AG04449 (cell line): ENCODE measurements around the gene P3H2.

Source experiments
- CTCF ChIA-PET: fragments of 350-600 bp; formaldehyde crosslinking; extraction: SDS; loops from one replicate; lab custom pipeline; 2021; ENCODE audit warnings: antibody characterized with exemption; lab: Yijun Ruan, JAX
- POLR2A ChIA-PET: fragments of 400-600, 350-600 bp; formaldehyde crosslinking; extraction: SDS; loops from one replicate; lab custom pipeline; 2020; ENCODE audit warnings: antibody characterized with exemption, inconsistent platforms; lab: Yijun Ruan, JAX
- DNase-seq: peaks from one replicate; pipeline ENCODE4 v3.0.0-alpha.2; 2010; ENCODE audit warnings: low read depth, low spot score
- H3K4me3 ChIP-seq: 2 replicates; pipeline ENCODE4 v1.5.1; 2011; ENCODE audit warnings: low read depth, mild to moderate bottlenecking, control low read depth, low read length
- CTCF ChIP-seq: IDR thresholded peaks from one replicate; pipeline ENCODE4 v1.5.1; 2011; ENCODE audit warnings: mild to moderate bottlenecking, moderate library complexity, low read length, control low read depth, inconsistent platforms; ENCODE audit not compliant: insufficient read depth; ENCODE audit errors: missing control alignments

P3H2 gene

GRCh38 chr3:190059242-190059590, 61.5 kb downstream of the P3H2 start:
- no peak for TF ChIP-seq CTCF
- ChIA-PET CTCF (interaction anchor here (0.9 to 1.5 kb wide), 6 partner anchors 33 to 165 kb away, joined by 3 to 7 read pairs (median 3); partner anchors contain the start of gene P3H2), POLR2A (interaction anchor here (0.5 kb wide), 1 partner anchor 120 kb away, joined by 5 read pairs; no protein-coding TSS in a partner anchor)

GRCh38 chr3:190058521-190059241, 62.0 kb downstream of the P3H2 start:
- CTCF ChIA-PET = interaction anchor here (0.9 to 1.5 kb wide), 7 partner anchors 10 to 166 kb away, joined by 3 to 7 read pairs (median 3); partner anchors contain the start of gene P3H2
- POLR2A ChIA-PET = interaction anchor here (0.5 kb wide), 1 partner anchor 121 kb away, joined by 5 read pairs; no protein-coding TSS in a partner anchor
- DNase-seq = no peak
- H3K4me3 ChIP-seq = no peak overlapping the region
- TF ChIP-seq CTCF = no peak

More at GRCh38 chr3:190059242-190059590, 61.5 kb downstream of the P3H2 start:
- DNase-seq = no peak
- no peak overlapping the region for H3K4me3 ChIP-seq

GRCh38 chr3:190056742-190057141, 64.0 kb downstream of the P3H2 start:
- POLR2A ChIA-PET = no interaction called here
- CTCF ChIA-PET = interaction anchor here (1.4 to 1.7 kb wide), 2 partner anchors 46 to 64 kb away, joined by 4 to 6 read pairs; partner anchors contain the start of gene P3H2

GRCh38 chr3:190055773-190056172, 64.9 kb downstream of the P3H2 start:
- no peak for TF ChIP-seq CTCF
- DNase-seq = no peak
- ChIA-PET POLR2A (no interaction called here), CTCF (interaction anchor here (0.8 to 1.7 kb wide), 4 partner anchors 22 to 147 kb away, joined by 3 to 6 read pairs (median 4); partner anchors contain the start of gene P3H2)
- H3K4me3 ChIP-seq = no peak overlapping the region

More at GRCh38 chr3:190056742-190057141, 64.0 kb downstream of the P3H2 start:
- TF ChIP-seq CTCF = no peak
- DNase-seq = no peak
- no peak overlapping the region for H3K4me3 ChIP-seq

- ChIA-PET CTCF (interaction anchor here (0.7 to 1.7 kb wide), 7 partner anchors 9 to 67 kb away, joined by 3 to 8 read pairs (median 5); partner anchors contain the start of gene P3H2), POLR2A (interaction anchor here (1.2 kb wide), 1 partner anchor 29 kb away, joined by 3 read pairs; no protein-coding TSS in a partner anchor)
- no peak for DNase-seq
- no peak overlapping the region for H3K4me3 ChIP-seq
- no peak for TF ChIP-seq CTCF
Observed at GRCh38 chr3:190053919-190054672, 66.6 kb downstream of the P3H2 start.

GRCh38 chr3:190051641-190052040, 69.1 kb downstream of the P3H2 start:
- no peak for TF ChIP-seq CTCF
- CTCF ChIA-PET = interaction anchor here (1.7 to 3.7 kb wide), 3 partner anchors 10 to 151 kb away, joined by 4 to 20 read pairs (median 5); no protein-coding TSS in a partner anchor
- H3K4me3 ChIP-seq = no peak overlapping the region
- POLR2A ChIA-PET = interaction anchor here (0.6 kb wide), 1 partner anchor 14 kb away, joined by 4 read pairs; no protein-coding TSS in a partner anchor
- no peak for DNase-seq
